OCI-LY7 (cell line): ENCODE results near the gene PCK2.

Experiments used
- CTCF ChIP-seq: fragments of 200-600 bp; sonication (generic); conservative IDR thresholded peaks from 2 replicates; pipeline ENCODE4 v1.5.1; 2014; ENCODE audit warnings: mild to moderate bottlenecking, antibody characterized with exemption, low read length, moderate library complexity, mixed read lengths
- EZH2phosphoT487 ChIP-seq: fragments of 200-600 bp; sonication (generic); IDR thresholded peaks from 2 replicates; pipeline ENCODE4 v1.6.1; 2018; ENCODE audit warnings: low read depth, borderline replicate concordance, mild to moderate bottlenecking, mixed run types, antibody characterized with exemption, low read length, moderate library complexity, mixed read lengths

DNA sequence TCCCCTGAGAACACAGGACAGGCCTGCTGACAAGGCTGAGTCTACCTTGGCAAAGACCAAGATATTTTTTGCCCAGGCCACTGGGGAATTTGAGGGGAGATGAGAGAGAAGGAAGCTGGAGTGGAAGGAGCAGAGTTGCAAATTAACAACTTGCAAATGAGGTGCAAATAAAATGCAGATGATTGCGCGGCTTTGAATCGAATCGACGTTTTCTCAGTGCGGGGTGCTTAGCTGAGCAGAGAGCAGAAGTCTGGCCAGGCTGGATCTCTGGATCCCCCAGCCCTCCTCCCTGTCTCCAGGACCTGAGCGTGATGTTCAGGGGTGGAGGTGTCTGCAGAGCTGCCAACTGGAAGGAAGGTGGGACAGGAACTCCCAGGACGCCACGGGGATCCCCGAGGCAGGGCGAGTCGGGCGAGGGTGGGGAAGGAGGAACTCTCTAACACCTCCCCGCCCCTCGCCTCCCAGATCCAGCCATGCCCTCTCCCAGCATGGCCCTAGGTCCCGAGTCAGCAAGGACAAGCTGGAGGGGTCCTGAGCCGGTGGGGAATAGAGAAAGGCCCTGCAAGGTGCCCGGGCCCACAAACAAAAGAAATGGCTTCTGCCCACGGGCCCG is 42.8 kb upstream of the PCK2 start:
- no peak for TF ChIP-seq CTCF
- no peak for TF ChIP-seq EZH2phosphoT487
